GM19324 (cell line): Measurements from ENCODE around the gene CUTA.
A peak's percentile ranks its signal among the peaks of the same experiment; 100 is the strongest.

Source experiments
- ATAC-seq: cut with Tn5 transposase; IDR thresholded peaks from one replicate; pipeline ENCODE4 v1.9.1; 2021; ENCODE audit warnings: mild to moderate bottlenecking, moderate library complexity; ENCODE audit not compliant: unreplicated experiment, low FRiP score

CUTA gene

GRCh38 chr6:33424855-33425667, 7.2 kb upstream of the CUTA start:
- no peak for ATAC-seq

GRCh38 chr6:33423777-33424176, 5.9 kb upstream of the CUTA start:
- ATAC-seq = no peak

GRCh38 chr6:33421344-33421643, 3.4 kb upstream of the CUTA start:
- no peak for ATAC-seq

- no peak for ATAC-seq
Measured at GRCh38 chr6:33420491-33421343, 2.8 kb upstream of the CUTA start.

GRCh38 chr6:33419580-33420490, 1.9 kb upstream of the CUTA start, which contains the start of gene SYNGAP1:
TSS of gene SYNGAP1 (plus strand) at chr6:33420065. CDS start at chr6:33420265, 200 bp downstream.
- ATAC-seq = no peak

DNA sequence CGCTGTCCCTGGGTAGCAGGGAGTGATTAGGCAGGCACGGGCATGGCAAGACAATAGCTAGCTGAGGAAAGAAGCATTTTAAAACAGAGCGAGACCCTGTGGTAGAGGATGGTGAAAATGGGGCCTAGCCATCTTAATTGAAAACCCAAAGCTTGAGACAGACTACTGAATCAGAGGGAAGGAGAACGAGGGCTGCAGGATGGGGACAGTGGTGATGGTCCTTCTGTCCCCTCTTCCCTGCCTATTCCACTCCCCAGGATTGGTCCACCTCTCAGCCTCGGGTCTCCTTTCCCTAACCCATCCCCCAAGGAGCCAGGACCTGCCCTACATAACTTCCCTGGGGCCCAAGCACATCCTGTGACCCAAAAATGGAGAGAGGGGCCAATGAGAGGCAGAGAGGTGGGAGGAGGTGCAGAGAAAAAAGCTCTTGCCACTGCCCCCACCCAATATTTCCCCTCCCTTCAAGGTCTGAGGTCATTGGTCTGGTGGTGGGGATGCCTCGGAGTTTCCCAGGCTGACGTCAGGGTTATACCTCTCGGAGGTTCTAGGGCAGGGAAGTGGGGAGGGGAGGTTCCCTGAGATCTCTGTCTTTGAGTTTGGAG, 884 bp upstream of the CUTA start:
- no peak for ATAC-seq

DNA sequence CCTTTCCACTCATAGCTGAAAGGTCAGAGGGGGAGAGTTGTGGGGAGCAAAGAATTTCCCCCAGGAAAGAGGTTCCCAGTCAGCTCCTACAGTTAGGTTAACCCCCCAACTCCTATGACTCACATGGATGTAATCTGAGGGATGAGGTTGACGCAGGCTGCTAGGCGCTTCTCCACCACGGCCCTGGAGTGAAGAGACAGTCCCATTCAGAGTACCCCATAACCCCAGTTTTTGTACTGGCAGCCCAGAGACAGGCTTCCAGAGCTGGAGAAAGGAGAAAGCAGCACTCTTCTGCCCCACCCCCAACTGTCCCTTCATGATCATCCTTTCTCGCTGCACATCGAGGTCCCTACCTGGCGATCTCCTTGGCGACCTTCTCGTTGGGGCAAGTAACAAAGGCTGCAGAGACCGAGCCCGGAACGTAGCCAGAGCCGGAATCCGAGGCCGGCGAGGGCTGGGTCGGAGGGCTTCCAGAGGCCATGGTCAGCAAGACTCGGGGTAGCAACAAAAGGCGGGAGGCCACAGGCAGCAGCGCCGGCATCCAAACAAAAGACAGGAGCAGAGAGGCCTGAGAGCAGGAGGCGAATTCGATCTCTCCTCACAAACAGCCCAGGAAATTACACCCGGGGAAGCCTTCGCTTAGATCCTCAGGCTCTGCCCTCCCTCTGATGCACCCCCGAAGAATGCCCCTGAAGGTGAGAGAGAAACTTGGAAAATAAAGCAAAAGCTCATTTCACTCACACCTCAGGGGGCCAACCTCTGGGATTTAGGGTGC, 592 bp downstream of the CUTA start:
- peak; percentile 1 for ATAC-seq

DNA sequence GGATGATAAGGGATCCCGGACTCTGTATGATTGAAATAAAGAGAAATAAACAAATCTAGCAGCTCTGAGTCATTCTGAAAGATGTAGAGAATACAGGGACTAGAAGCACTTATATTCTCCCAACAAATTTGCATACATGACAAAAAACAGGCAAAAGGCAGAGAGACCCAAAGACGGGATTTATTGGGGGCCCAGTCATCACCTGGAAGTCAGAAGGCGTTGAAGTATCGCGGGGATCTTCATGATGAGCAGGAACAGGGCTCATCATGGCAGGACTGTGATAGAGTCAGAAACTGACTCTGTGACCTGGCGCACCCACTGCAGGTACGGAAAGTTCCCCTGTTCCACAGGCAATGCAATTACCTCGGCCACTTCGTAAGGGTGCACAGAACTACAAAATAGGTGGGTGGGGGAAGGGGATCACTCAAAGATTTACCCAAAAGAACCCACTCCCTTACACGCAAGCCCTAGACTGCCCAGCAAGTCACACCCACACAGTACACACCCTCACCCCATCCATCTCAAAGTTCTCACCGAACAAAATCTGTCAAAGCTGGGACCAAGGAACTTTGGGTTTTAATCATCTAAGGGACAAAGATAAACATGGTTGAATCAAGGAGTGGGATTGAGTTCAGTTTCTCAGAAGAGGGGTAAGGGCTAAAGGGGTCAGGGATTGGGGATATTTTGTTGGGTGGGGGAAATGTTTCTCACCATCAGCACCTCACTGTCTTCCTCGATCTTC, 1.4 kb downstream of the CUTA start:
- ATAC-seq = no peak

GRCh38 chr6:33415831-33416230, 2.1 kb downstream of the CUTA start:
- no peak for ATAC-seq

DNA sequence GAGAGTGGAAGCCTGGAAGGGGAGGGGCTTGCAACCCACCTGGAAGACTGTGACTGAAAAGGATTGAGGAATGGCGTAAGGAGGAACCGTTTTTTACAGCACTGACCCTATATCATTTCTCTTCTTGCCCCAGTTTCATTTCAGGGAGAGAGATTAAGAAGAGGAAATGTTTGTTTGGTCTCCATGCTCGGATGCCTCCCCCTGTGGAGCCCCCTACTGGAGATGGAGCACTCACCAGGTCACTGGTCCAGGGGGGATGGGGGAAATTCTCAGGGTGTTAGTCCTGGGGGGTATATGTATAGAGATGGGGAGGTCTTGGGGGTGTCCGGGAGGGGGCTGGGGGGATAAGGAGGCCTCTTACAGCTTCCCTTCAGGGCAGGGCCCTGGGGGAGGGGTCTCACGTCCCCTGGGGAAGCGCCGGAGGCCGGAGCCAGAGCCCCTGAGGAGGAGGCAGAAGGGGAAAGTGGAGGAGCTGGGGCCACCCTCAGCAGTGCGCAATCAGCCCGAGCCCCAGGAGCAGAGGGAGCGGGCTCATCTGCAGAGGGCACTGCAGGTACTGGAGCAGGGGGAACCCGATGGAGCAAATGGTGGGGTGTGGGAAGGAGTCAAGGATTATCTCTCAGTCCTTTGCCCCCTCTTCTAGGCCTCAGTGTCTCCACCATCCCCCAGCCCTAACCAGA, 3.2 kb downstream of the CUTA start:
- ATAC-seq = no peak

- ATAC-seq = no peak
Measured at GRCh38 chr6:33413241-33414120, 4.4 kb downstream of the CUTA start.

DNA sequence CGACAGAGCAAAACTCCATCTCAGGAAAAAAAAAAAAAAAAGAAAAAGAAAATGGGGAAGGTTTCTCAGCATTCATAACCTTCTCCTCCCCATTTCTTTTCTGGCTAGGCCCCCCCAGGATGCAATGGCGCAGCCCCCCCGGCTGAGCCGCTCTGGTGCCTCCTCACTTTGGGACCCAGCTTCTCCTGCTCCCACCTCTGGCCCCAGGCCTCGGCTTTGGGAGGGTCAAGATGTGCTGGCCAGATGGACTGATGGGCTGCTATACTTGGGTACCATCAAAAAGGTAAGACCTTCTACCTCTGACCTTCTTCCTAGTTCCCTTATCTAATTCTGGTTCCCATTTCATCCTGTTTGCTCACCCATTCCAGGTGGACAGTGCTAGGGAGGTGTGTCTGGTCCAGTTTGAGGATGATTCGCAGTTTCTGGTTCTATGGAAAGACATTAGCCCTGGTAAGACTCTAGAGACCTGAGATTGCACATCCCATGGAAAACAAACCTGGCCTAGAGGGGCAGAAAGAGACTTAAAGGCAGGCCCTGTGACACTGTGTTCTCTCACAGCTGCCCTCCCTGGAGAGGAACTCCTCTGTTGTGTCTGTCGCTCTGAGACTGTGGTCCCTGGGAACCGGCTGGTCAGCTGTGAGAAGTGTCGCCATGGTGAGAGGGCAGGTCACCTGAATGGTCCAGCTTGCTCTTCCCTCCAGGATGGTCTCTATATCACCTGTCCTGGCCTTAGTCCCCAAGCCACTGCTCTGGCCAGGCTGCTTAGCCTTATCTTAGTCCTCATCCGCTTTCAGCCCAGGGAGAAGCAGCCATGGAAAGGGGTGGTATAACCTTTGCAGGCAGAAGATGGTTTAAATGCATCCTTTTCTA, 5.5 kb downstream of the CUTA start:
- no peak for ATAC-seq

DNA sequence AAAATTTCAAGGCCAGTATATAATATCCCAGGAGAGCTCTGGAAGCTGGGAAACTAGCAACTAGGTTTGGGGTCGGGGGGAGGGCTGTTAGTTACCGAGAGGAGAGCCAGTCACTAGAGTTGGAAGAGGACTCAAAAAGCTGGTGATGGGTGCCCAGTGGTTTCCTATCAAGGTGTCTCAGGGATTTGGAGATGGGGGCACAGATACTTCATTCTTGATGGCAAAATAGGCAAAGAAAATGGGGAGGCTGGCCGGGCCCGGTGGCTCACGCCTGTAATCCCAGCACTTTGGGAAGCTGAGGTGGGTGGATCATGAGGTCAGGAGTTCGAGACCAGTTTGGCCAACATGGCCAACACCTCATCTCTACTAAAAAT, 6.3 kb downstream of the CUTA start:
- ATAC-seq = no peak

- ATAC-seq = peak; percentile 40
Measured at GRCh38 chr6:33410711-33411631, 6.9 kb downstream of the CUTA start, which contains the start of gene PHF1. TSS of gene PHF1 (plus strand) at chr6:33411014. CDS start at chr6:33412264, 1,250 bp downstream.

DNA sequence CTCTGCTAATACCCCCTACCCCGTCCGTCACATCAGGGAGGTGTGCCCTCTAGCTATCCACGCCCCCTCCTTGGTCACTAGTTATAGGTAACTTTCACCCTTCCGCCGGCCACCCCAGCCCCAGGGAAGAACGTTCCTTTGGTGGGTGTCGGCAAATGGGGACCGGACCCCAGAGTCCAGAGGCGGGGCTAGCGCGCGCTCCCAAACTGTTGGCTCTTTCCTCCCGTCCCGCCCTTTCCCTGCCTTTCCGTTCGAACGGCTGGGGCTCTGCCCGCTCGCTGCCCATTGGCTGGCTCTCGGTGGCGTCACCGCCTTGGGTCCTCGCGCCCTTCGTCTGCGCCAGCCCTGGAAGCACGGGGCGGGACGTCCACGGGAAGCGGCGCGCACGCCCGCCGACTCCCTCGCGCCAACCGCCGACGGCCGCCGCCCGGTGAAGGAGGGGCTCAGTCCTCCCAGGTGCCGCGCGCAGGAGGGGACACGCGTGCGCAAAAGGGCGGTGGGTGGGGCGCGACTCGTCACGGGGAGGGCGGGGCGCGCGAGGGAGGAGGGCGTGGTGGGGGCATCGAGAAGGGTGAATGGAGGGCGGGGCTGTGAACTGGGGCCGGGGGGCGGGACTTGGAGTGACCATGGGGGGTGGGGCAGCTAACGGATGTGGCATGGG, 7.7 kb downstream of the CUTA start:
- ATAC-seq = peak; percentile 88
